B cell (primary cell): ENCODE data around the gene NFKBIA. TPM values are rescaled to one million over a fixed set of nuclear protein-coding genes. Genes with fewer than 3 reads are reported as not detected.

Experiments
- ATAC-seq: fragments of 200-7000 bp; cut with Tn5 transposase; one replicate; pipeline ENCODE4 v1.10.0; 2021; ENCODE audit warnings: low read depth, mild to moderate bottlenecking, moderate number of reproducible peaks, moderate library complexity
- CTCF ChIA-PET: fragments of 350-600 bp; sonication (Branson Sonifier 250); formaldehyde crosslinking; loops from one replicate; lab custom pipeline; 2021; ENCODE audit warnings: antibody characterized with exemption, inconsistent platforms; lab: Charles Lee
- POLR2A ChIA-PET: fragments of 350-600 bp; sonication (Branson Sonifier 250); formaldehyde crosslinking; loops from one replicate; lab custom pipeline; 2021; ENCODE audit warnings: antibody characterized with exemption; lab: Charles Lee
- DNase-seq: peaks from one replicate; pipeline ENCODE4 v3.0.0; 2013
- H2AFZ ChIP-seq: 2 replicates; pipeline ENCODE4 v1.6.1; 2012; ENCODE audit warnings: mild to moderate bottlenecking, low read depth, low read length; ENCODE audit not compliant: insufficient read depth, poor library complexity, severe bottlenecking
- H3K27ac ChIP-seq, 2 donors: 1 replicate in 1 of 2; 2 replicates in 1 of 2; pipeline ENCODE4 v1.5.1; 2012 to 2013; ENCODE audit warnings: low read length in 2 of 2, mild to moderate bottlenecking in 2 of 2, moderate library complexity in 1 of 2
- H3K27me3 ChIP-seq, 4 experiments: fragments of 200-600 bp in 1 of 4; sonication (generic) in 1 of 4; replicated peaks in 1 of 4; 1 replicate in 2 of 4; 2 replicates in 2 of 4; pipeline versions ENCODE4 v1.6.1 to v1.7.0; 2013 to 2016; ENCODE audit warnings: low read length in 3 of 4, mild to moderate bottlenecking in 2 of 4, mixed read lengths in 1 of 4, moderate library complexity in 1 of 4; ENCODE audit not compliant: insufficient read depth in 4 of 4, control insufficient read depth in 3 of 4; ENCODE audit errors: control extremely low read depth in 1 of 4
- H3K36me3 ChIP-seq, 2 experiments: replicated peaks in 1 of 2; 1 replicate in 1 of 2; 2 replicates in 1 of 2; pipeline versions ENCODE4 v1.6.1 to v1.7.1; 2013; ENCODE audit warnings: low read length in 1 of 2; ENCODE audit not compliant: insufficient read depth in 2 of 2, control insufficient read depth in 1 of 2; ENCODE audit errors: control extremely low read depth in 1 of 2, extremely low read depth in 1 of 2
- H3K4me1 ChIP-seq, 2 donors: fragments of 200-600 bp in 1 of 2; sonication (generic) in 1 of 2; 1 replicate in 1 of 2; 2 replicates in 1 of 2; pipeline versions ENCODE4 v1.5.1 to v1.6.1; 2013 to 2017; ENCODE audit warnings: low read length in 2 of 2; ENCODE audit not compliant: control insufficient read depth in 2 of 2, insufficient read depth in 2 of 2
- H3K4me2 ChIP-seq: replicated peaks from 2 replicates; pipeline ENCODE3; 2012; ENCODE audit warnings: mild to moderate bottlenecking, low read depth, low read length; ENCODE audit not compliant: poor library complexity, severe bottlenecking
- H3K4me3 ChIP-seq, 5 experiments: fragments of 200-600 bp in 1 of 5; sonication (generic) in 1 of 5; 1 replicate in 3 of 5; 2 replicates in 2 of 5; pipeline versions ENCODE4 v1.5.1 to v1.7.0; 2011 to 2016; ENCODE audit warnings: low read length in 4 of 5, mild to moderate bottlenecking in 4 of 5, low read depth in 2 of 5, control low read depth in 1 of 5, moderate library complexity in 1 of 5; ENCODE audit not compliant: insufficient read depth in 1 of 5; ENCODE audit errors: control extremely low read depth in 1 of 5, extremely low read depth in 1 of 5
- H3K79me2 ChIP-seq: fragments of 200-600 bp; sonication (generic); one replicate; pipeline ENCODE4 v1.6.0; 2016; ENCODE audit warnings: low read length; ENCODE audit not compliant: control insufficient read depth, insufficient read depth
- H3K9ac ChIP-seq: fragments of 200-600 bp; sonication (generic); 2 replicates; pipeline ENCODE4 v1.6.1; 2017; ENCODE audit warnings: mild to moderate bottlenecking, low read length, moderate library complexity
- H3K9me3 ChIP-seq, 3 donors: one replicate each; pipeline versions ENCODE4 v1.6.1 to v1.7.1; 2013; ENCODE audit warnings: low read length in 2 of 3; ENCODE audit not compliant: control insufficient read depth in 2 of 3, insufficient read depth in 1 of 3; ENCODE audit errors: control extremely low read depth in 1 of 3
- H4K20me1 ChIP-seq: 2 replicates; pipeline ENCODE4 v1.6.0; 2012; ENCODE audit warnings: mild to moderate bottlenecking, low read length; ENCODE audit not compliant: insufficient read depth, control insufficient read depth, poor library complexity, severe bottlenecking
- H3K27ac Mint-ChIP-seq: one replicate; pipeline ENCODE4 v1.8.0; 2021; ENCODE audit warnings: mixed read lengths
- H3K27me3 Mint-ChIP-seq: one replicate; pipeline ENCODE4 v1.8.0; 2021; ENCODE audit warnings: mixed read lengths
- H3K4me1 Mint-ChIP-seq: one replicate; pipeline ENCODE4 v1.8.0; 2021; ENCODE audit warnings: mixed read lengths
- H3K4me3 Mint-ChIP-seq: one replicate; pipeline ENCODE4 v1.8.0; 2021; ENCODE audit warnings: mixed read lengths
- H3K9me3 Mint-ChIP-seq: one replicate; pipeline ENCODE4 v1.8.0; 2022; ENCODE audit warnings: mixed read lengths; ENCODE audit not compliant: insufficient read depth
- CTCF ChIP-seq: fragments of 200-600 bp; IDR thresholded peaks from one replicate; pipeline ENCODE4 v1.8.0; 2022; ENCODE audit warnings: antibody characterized with exemption, mild to moderate bottlenecking
- EZH2 ChIP-seq: IDR thresholded peaks from 2 replicates; pipeline ENCODE4 v1.6.1; 2012; ENCODE audit warnings: borderline replicate concordance, low read depth, mild to moderate bottlenecking, moderate library complexity, low read length; ENCODE audit not compliant: insufficient read depth, poor library complexity, severe bottlenecking
- WGBS: methylation state at CpG from one replicate; pipeline ENCODE4 v1.1.5; 2013; ENCODE audit warnings: missing lambda C conversion rate; ENCODE audit not compliant: insufficient coverage; 5-methylcytosine and 5-hydroxymethylcytosine counted together
- intact Hi-C: fragments of 100-400 bp; cut with micrococcal nuclease; formaldehyde crosslinking; loops from one replicate; pipeline ENCODE4 v1.10.0; 2022
- polyA plus RNA-seq: library from polyadenylated mRNA; depleted of rRNA; stranded (reverse); fragments of >200 nt; gene quantifications from 2 replicates; pipeline ENCODE4 v1.2.3, GENCODE V29; 2012
- total RNA-seq, 2 donors: library from RNA; stranded (reverse); fragments of 120-200 nt in 1 of 2; gene quantifications; 1 replicate in 1 of 2; 2 replicates in 1 of 2; pipeline versions ENCODE4 v1.2.3 to v1.2.4, GENCODE V29; 2013 to 2022

Gene NFKBIA
- total and polyA plus RNA-seq, 2 donors (not counting 1 experiment from before 2014, with no cell fraction given), result 308 to 3,195 TPM

GRCh38 chr14:35403603-35404448 lies 723 bp downstream of the NFKBIA start:
- intact Hi-C loops, result loop anchor here (1.0 to 5.0 kb wide), 9 partner anchors 18 to 867 kb away; partner anchors contain the start of genes BRMS1L, EAPP, FAM177A1 and PRORP
- Histone ChIP-seq H3K36me3 (peaks cover 2 to 45% of the 10 kb centered on the region in 2 experiments), H3K4me2 (peak overlapping the region; percentile 99), H3K9ac (peak overlapping the region; percentile 97), H2AFZ (no peak overlapping the region), H3K4me1 (peaks cover 55 to 61% of the 10 kb centered on the region in 2 donors), H4K20me1 (peaks cover 40% of the 10 kb centered on the region), H3K27ac (peak overlapping the region; percentile 96 to 98), H3K4me3 (peak overlapping the region; percentile 74 to 99 (median 97)), H3K9me3 (no peaks in the 10 kb centered on the region), H3K27me3 (no peaks in the 10 kb centered on the region), H3K79me2 (peaks cover 46% of the 10 kb centered on the region)
- CTCF ChIA-PET, result interaction anchor here (0.8 to 15.8 kb wide), 18 partner anchors 9 to 421 kb away, joined by 3 to 302 read pairs (median 6); partner anchors contain the start of genes PSMA6 and SRP54
- peak overlapping the region; percentile 99 for H3K27ac Mint-ChIP-seq
- no peaks in the 10 kb centered on the region for H3K27me3 Mint-ChIP-seq
- TF ChIP-seq CTCF (no peak), EZH2 (no peak)
- POLR2A ChIA-PET, result interaction anchor here (0.6 to 3.2 kb wide), 25 partner anchors 9 to 856 kb away, joined by 3 to 59 read pairs (median 6); partner anchors contain the start of genes BAZ1A, BRMS1L, FAM177A1 and PPP2R3C
- ATAC-seq (peak; percentile 67), DNase-seq (peak; percentile 96)
- H3K4me3 Mint-ChIP-seq, result peak overlapping the region; percentile 95
- WGBS, result under 1% methylated on average over 73 of the region's 81 CpGs
- H3K9me3 Mint-ChIP-seq, result no peaks in the 10 kb centered on the region
- peaks cover 67% of the 10 kb centered on the region for H3K4me1 Mint-ChIP-seq
